Left kidney (tissue), 2 donors: Measurements from ENCODE around the gene DDAH1. TPM values are rescaled to one million over a fixed set of nuclear protein-coding genes. Genes with fewer than 3 reads are reported as not detected.

ENCODE experiments used
- DNase-seq: peaks from one replicate; pipeline ENCODE4 v3.0.0-alpha.2; 2013
- polyA plus RNA-seq: library from polyadenylated mRNA; unstranded; fragments of 120-200 nt; gene quantifications from one replicate; pipeline ENCODE4 v1.2.1, GENCODE V29; 2013; ENCODE audit not compliant: insufficient read length

Gene DDAH1
- polyA plus RNA-seq, 1 donor, result 127 TPM

DNA sequence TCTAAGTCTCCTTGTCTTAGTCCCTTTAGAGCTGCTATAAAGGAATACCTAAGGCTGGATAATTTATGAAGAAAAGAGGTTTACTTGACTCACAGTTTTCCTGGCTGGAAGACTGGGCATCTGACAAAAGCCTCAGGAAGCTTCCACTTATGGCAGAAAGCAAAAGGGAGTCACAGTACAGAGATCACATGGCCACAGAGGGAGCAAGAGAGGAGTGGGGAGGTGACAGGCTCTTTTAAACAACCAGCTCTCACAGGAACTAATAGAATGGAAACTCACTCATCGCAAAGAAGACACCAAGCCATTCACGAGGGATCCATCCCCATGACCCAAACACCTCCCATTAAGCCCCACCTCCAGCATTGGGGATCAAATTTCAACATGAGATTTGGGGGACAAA lies 68.8 kb downstream of the DDAH1 start:
- DNase-seq, result no peak

GRCh38 chr1:85394130-85394529 lies 70.8 kb downstream of the DDAH1 start:
- no peak for DNase-seq

GRCh38 chr1:85393490-85393889 lies 71.5 kb downstream of the DDAH1 start:
- no peak for DNase-seq

DNA sequence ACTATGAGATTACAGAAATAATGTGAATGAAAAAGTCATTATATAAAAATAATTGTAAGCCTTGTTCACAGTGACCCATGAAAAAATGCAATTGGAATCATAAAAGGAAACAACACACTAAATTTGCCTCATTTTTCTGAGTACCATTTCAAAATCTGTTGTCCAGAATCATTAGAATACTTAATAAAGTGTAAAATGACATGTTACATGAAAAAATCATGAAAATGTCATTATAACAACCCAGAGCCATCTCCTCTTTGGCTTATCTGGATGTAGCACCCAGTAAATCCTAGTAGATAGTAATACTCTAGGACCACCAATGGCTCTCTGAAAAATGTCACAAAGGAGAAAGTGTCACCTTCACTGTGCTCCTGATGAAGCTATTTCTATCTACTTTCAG lies 76.5 kb downstream of the DDAH1 start:
- no peak for DNase-seq

GRCh38 chr1:85387781-85388180 lies 77.2 kb downstream of the DDAH1 start:
- no peak for DNase-seq

- DNase-seq, result no peak
Measured at GRCh38 chr1:85386068-85386722, 78.8 kb downstream of the DDAH1 start.

DNA sequence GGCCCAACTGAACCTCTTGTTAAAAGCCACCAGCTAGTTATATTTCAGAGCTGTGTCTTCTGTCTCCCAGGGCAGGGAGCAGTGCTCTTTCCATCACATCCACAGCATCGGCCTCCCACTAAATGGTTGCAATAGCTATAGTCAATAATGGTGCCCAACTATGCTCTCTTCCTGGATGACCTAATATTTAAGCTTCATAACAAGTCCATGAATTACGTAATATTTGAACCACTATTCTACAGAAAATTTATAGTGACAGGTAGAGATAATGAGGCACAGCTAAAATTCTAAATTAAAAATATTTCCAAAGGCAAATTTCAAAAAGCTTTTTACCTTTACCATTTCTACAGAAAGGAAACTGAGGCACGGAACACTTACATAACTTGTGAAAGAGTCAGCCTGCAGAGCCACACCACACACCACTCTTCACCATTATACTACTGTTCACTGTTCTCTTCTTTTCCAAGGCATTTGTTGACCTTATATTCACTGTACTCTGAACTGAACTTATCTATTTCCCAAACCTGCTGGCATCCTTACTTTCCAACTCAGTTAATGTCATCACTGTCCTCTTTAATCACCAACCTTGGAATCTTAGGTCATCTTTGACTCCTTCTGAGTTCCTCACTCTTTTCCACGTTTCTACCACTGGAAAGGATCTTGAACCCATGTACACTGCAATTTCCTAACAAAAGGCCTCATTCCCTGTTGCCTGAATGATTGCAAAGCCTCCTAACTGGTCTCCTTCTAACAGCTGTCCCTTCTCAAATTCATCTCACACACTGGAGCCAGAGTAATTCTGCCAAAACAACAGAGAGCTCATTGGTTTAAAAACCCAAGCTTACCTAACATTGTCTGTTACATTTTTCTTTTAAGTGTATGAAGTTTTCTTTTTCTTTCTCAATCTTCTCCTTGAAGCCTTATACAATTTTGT lies 85.5 kb downstream of the DDAH1 start:
- DNase-seq, result peak; percentile 43

- no peak for DNase-seq
Measured at GRCh38 chr1:85378534-85378933, 86.4 kb downstream of the DDAH1 start.

DNA sequence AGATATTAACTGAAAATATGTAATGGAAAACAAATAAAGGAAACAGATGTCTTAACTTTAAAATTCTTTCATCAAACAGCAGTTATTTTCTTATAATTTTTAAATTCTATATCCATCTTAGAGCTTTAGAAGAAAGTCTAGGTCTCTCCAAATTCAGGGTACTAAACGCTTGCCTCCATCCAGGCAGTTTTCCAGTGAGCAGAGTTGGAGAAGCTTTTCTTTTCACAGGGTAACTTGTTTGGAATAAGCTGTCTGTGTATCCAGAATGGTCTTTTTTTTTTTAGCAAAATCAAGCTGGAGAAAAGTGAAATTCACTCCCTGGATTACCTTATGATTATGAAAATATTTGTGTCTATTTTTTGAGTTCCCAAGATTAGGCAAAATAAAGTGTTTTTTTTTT lies 88.6 kb downstream of the DDAH1 start:
- no peak for DNase-seq

DNA sequence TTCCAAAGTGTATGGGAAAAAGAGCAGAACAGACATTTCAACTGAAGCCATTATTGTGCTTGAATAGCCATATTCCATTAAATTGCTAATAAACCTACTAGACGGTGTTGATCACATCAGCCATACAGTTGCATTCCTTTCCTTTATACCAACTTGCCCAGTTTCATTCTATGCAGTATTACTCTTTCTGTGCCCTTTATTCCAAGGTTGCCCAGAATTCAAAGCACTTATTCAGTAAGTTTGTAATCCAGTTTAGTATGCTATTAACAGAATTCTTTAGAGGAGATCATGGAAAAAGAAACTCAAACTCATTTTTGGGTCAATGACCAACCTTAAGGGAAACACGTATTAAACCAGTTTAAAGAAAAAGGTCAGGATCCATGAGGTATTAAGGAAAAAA lies 89.5 kb downstream of the DDAH1 start:
- no peak for DNase-seq

- DNase-seq, result no peak
Measured at GRCh38 chr1:85374160-85374559, 90.8 kb downstream of the DDAH1 start.

GRCh38 chr1:85373378-85373708 lies 91.6 kb downstream of the DDAH1 start:
- DNase-seq, result no peak

- no peak for DNase-seq
Measured at GRCh38 chr1:85372683-85373377, 92.1 kb downstream of the DDAH1 start.

GRCh38 chr1:85371021-85371420 lies 93.9 kb downstream of the DDAH1 start:
- DNase-seq, result no peak

DNA sequence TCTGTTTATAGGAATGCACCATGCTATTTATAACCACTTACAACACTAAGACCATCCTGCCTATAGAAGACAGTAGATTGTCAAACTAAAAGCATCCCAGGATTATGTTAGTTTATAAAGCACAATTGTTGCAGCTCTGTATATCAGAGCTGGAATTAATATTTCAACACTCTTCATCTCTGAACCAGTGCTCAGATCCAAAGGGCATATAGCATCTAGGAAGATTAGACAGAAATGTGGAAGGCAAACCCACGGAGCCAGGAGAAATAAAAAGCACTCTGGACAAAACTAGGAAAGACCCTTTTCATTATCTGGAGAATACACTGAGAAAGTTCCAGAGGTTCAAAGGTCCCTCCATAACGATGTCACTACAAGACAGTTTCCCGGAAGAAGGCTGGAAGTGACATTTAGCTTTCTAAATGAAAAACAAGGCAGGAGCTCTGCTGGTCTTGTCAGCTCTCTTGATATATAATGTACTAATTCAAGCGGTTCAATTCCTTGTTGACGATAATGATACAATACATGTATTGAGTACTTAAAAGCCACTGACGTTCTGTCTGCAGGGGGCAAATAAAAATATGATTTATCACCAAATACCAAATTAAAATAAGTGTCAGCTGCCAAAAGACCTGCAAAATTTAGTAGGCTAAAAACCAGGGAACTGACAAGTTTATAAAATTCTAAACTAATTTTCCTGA lies 96.7 kb downstream of the DDAH1 start:
- no peak for DNase-seq

GRCh38 chr1:85366391-85367170 lies 98.4 kb downstream of the DDAH1 start:
- no peak for DNase-seq

DNA sequence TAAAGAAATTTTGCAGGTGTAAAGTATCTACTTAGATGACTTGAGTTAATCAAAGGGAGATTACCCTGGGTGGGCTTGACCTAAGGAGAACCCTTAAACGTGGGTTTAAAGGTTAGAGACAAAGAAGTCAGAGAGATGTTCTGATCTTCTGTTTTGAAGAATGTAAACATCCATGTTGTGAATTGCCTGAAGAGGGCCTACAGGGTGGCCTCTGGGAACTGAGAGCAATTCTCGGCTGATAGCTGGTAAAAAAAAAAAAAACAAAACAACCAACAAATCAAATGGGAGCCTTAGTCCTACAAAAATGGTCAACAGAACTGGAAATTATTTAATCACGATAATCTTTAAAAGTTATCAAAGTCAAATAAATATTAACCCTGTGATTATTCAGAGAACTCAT lies 99.1 kb downstream of the DDAH1 start:
- no peak for DNase-seq

GRCh38 chr1:85363521-85363920 lies 101.4 kb downstream of the DDAH1 start:
- no peak for DNase-seq

DNA sequence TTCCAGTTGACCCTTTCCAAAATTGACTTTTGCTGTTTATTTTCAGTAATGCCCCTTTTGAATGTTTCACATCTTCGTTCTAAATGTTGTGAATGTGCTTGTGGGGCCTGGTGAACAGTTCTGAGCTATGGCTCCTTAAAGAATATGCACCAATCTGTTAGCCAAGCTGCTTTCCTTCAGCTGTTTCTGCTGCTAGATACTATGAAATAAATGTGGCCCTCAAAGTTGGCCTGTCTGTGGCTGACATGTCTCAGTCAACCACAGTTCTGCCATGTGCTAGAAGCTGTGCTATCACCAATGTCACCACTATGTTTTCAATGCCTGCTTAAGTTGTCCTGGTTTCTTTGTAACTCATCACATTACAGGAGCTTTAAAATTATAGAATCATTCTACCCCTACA lies 101.9 kb downstream of the DDAH1 start:
- DNase-seq, result no peak

GRCh38 chr1:85361606-85362296 lies 103.2 kb downstream of the DDAH1 start:
- DNase-seq, result no peak
